Left colon (tissue), 2 donors: Measurements from ENCODE around the gene OR2L2. TPM values are rescaled to one million over a fixed set of nuclear protein-coding genes. Genes with fewer than 3 reads are reported as not detected.
"Not testable (repeated sequence)": the region's sequence is repeated elsewhere in the genome, so short reads cannot be mapped to it uniquely, and the experiment has no call there.

Experiments used
- ATAC-seq: fragments of 200-7000 bp; cut with Tn5 transposase; one replicate; pipeline ENCODE4 v1.9.1; 2020; ENCODE audit warnings: mild to moderate bottlenecking, moderate library complexity
- DNase-seq, 2 donors: peaks; one replicate each; pipeline ENCODE4 v3.0.0-alpha.2; 2020
- intact Hi-C, 2 donors: fragments of 100-400 bp; cut with DNase I in 1 of 2; cut with micrococcal nuclease in 1 of 2; formaldehyde crosslinking; loops; one replicate each; pipeline versions ENCODE4 v1.11.2 to v1.14.0; 2022; cut with DNase I, micrococcal nuclease
- long read RNA-seq: library from polyadenylated mRNA; unstranded; transcript quantifications from one replicate; pipeline ENCODE4 v2.0.0, GENCODE V29; 2021
- total RNA-seq, 2 donors: library from RNA; stranded (reverse); fragmentation: NEBNext Ultra II Directional; extraction: Animal tissue kit (Norgen Biotek cat#: 25700); gene quantifications; one replicate each; pipeline ENCODE4 v1.2.1, GENCODE V29; 2021
- donor health status: DM: no; HTN: no; CAD: no.
- donor health status: DM: yes; HTN: yes; CAD: no.

The OR2L2 gene, protein sequence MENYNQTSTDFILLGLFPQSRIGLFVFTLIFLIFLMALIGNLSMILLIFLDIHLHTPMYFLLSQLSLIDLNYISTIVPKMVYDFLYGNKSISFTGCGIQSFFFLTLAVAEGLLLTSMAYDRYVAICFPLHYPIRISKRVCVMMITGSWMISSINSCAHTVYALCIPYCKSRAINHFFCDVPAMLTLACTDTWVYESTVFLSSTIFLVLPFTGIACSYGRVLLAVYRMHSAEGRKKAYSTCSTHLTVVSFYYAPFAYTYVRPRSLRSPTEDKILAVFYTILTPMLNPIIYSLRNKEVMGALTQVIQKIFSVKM
- under 1 TPM in 1 of 2 donors, not detected in 1; 0.15 TPM for total RNA-seq
- long read RNA-seq, result 0 reads

DNA sequence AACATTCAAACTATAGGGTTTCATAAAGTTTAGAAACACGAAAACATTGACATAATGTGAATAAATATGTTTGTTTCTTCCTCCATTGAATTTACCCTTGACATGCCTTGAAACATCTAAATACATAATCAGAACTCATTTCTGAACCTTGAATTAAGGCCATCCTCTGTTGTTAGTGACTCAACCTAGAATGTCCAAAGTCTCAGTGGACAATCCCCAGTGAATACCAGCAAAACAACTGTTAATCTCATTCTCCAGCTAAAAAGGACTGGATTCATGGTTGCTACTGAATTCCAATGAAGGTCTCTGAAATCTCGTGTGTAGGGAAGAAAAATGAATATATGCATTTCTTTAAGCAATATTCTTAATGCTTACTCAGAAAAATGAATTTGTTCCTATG lies at the start of gene OR2L2:
Gene OR2L2, plus strand, starts transcription at position 301 of the 400 bp plus-strand sequence. CDS start 8,198 bp downstream, outside the sequence.
- intact Hi-C loops, result no loop called here
- DNase-seq, result no peak
- ATAC-seq, result no peak

DNA sequence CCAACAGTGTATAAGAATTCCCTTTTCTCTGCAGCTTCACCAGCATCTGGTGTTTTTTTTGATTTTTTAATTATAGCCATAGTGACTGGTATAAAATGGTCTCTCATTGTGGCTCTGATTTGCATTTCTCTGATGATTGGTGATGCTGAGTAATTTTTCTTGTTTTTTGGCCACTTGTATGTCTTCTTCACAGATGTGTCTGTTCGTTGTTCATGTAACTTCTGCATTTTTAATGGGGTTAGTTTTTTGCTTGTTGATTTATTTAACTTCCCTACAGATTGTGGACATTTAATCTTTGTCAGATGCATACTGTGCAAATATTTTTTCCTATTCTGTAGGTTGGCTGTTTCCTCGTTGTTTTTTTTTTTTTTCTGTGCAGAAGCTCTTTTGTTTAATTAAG lies 36.9 kb upstream of the OR2L2 start:
- DNase-seq (no peak), ATAC-seq (no peak)
- intact Hi-C loops, result no loop called here

DNA sequence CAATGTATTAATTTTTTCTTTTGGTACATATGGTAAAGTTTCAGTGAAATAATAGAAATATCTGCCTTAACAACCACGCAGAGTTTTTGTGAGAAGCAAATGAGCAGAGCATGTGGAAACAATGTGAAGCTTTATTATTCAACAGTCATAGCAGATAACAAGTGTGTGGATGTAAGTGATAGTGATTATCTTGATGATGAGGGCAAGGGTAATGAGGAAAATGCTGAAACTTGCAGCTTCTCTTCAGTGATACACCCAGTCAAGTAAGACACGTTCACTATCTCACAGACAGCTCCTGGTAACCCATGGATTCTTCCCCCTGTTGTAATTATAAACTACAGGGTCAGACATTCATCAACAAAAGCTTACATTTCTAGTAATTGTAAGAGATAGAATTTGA lies 31.1 kb upstream of the OR2L2 start:
- intact Hi-C loops, result no loop called here
- ATAC-seq, result no peak
- no peak for DNase-seq

DNA sequence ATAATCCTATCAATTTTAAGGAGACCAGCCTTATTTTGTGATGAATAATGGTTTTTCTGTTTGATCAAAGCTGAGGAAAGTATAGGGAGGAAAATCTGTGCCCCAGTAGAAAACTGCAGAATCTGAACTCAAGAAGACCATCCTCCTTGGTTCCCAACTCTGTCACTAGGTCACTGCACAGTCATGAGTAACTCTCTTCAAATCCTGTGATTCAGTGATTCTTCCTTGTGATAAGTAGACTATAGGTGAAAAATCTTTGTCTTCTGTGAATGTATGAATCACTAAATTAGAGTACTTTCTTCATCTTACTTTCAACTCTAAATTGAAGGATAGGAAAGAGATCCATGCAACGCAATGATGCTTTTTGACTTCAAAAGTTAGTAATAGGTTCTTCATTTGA lies 29.7 kb upstream of the OR2L2 start:
- DNase-seq (no peak), ATAC-seq (no peak)
- intact Hi-C loops, result no loop called here

DNA sequence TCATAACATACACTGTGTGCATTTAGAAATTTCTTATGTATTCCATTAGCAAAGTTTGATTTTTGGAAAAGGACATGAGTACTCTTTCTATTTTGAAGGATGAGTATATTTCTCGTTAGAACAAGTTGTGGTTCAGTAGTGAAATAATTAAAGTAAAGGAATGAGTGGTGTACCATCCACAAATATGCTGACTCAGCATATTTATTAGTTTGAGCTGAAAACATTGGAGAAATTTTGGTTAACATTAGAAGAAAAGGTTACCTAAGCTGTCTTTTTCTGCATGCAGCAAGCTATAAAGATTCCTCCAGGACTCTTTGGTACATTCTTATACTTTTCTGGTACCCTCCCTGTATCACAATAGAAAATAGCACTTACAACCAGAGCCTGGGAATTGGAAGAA lies 22.1 kb upstream of the OR2L2 start:
- no peak for ATAC-seq
- intact Hi-C loops, result no loop called here
- no peak for DNase-seq

DNA sequence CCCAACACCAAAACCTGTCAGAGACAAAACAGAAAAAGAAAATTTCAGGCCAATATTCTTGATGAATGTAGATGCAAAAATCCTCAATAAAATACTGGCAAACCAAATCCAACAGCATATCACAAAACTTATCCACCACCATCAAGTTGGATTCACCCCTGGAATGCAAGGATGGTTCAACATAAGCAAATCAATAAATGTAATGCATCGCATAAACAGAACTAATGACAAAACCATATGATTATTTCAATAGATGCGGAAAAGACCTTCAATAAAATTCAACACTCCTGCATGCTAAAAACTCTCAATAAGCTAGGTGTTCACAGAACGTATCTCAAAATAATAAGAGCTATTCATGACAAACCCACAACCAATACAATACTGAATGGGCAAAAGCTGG lies 20.2 kb upstream of the OR2L2 start:
- no peak for DNase-seq
- intact Hi-C loops, result no loop called here
- ATAC-seq, result no peak

DNA sequence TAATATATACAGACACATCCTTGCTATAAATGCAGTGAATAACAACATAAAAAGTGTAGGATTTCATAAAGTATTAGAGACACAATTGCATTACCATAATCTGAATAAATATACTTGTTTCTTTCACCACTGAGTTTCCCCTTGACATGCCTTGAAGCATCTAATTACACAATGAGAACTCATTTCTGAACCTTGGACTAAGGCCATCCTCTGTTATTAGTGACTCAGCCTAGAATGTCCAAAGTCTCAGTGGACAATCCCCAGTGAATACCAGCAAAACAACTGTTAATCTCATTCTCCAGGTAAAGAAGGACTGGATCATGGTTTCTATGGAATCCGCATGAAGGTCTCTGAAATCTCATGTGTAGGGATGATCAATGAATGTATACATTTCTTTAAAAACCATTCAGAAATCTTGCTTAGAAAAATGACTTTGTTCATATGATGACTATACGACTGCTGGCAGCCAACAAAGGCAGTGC lies 16.6 kb upstream of the OR2L2 start, which contains the start of gene OR2L5:
Gene OR2L5, plus strand, starts transcription at position 432 of the 482 bp plus-strand sequence. CDS start 8,288 bp downstream, outside the sequence.
- DNase-seq, result no peak
- no peak for ATAC-seq
- intact Hi-C loops, result no loop called here

DNA sequence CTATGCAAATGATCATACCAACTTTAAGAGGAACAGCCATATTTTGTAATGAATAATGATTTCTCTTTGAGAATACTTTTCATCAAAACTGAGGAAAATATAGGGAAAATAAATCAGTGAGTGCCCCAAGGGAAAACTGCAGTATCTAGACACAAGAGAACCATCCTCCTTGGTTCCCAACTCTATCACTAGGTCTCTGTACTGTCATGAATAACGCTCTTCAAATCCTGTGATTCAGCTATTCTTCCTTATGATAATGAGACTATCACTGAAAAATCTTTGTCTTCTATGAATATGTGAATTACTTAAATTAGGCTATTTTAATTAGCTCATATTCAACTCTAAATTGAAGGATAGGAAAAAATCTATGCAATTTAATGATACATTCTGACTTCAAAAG lies 14.1 kb upstream of the OR2L2 start:
- ATAC-seq (no peak), DNase-seq (no peak)
- intact Hi-C loops, result no loop called here

DNA sequence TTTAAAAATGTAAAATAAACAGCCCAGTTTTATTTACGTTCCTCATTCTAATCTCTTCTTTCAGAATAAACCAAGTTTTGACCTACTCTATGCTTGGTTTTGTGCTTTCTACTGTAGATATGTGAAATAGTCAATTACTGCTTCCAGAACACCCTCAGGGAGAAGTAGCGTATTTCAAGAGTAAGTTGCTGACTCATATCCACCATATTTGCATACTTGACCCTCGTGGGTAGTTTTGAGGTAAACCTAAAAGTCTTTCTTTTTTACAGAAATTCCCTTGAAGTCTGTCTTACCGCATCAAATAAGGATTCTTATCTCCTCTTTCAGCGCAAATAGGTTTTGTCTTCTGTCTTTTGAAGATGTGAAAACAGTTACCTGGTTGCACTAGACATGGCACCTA lies 15.3 kb downstream of the OR2L2 start:
- intact Hi-C loops, result no loop called here
- DNase-seq (no peak), ATAC-seq (no peak)

DNA sequence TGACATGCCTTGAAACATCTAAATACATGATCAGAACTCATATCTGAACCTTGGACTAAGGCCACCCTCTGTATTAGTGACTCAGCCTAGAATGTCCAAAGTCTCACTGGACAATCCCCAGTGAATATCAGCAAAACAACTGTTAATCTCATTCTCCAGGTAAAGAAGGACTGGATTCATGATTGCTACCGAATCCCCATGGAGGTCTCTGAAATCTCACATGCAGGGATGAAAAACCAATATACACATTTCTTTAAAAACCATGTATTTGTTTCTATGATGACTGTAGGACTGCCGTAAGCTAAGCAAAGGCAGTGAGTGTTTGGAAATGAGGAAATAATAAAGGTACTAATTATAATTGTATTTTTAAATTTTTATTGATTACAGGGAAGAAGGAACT lies 16.7 kb downstream of the OR2L2 start, which contains the start of gene OR2L3:
Gene OR2L3, plus strand, starts transcription at position 301 of the 400 bp plus-strand sequence. CDS start 13,846 bp downstream, outside the sequence.
- ATAC-seq (no peak), DNase-seq (no peak)
- intact Hi-C loops, result no loop called here

DNA sequence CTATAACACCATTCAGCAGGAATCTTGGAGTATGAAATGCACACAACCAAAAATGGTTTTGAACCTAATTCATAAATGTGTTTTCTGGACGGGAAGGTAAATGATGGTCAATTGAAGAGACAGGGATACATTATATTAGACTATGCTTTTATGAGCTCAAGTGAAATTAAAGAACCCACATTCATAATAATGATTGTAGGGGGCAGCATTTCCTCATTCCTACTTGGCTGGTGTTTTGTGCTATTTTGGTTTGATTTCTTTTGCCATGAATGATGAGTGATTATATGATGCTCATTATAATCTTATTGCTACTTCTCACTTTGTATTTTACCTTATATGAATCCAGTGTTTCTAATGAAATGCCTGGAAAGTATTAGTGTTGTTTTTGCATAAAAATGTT lies 17.1 kb downstream of the OR2L2 start:
- ATAC-seq (no peak), DNase-seq (no peak)
- intact Hi-C loops, result no loop called here

DNA sequence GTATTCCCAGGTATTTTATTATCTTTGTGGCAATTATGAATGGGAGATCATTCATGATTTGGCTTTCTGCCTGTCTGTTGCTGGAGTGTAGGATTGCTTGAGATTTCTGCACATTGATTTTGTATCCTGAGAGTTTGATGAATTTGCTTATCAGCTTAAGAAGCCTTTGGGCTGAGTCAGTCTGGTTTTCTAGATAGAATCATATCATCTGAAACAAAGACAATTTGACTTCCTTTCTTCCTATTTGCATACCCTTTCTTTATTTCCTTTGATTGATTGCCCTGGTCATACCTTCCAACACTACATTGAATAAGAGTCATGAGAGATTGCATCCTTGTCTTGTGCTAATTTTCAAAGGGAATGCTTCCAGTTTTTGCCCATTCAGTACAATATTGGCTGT lies 24.8 kb downstream of the OR2L2 start:
- intact Hi-C loops, result no loop called here
- no peak for ATAC-seq
- DNase-seq, result no peak

DNA sequence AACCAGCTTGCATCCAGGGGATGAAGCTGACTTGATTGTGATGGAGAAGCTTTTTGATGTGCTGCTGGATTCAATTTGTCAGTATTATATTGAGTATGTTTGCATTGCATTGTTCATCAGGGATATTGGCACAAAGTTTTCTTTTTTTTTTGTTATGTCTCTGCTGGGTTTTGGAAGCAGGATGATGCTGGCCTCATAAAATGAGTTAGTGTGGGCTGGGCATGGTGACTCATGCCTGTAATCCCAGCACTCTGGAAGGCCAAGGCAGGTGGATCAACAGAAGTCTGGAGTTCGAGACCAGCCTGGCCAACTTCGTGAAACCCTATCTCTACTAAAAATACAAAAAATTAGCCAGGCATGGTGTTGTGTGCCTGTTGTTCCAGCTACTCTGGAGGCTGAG lies 25.4 kb downstream of the OR2L2 start:
- intact Hi-C loops, result no loop called here
- ATAC-seq (no peak), DNase-seq (no peak)

DNA sequence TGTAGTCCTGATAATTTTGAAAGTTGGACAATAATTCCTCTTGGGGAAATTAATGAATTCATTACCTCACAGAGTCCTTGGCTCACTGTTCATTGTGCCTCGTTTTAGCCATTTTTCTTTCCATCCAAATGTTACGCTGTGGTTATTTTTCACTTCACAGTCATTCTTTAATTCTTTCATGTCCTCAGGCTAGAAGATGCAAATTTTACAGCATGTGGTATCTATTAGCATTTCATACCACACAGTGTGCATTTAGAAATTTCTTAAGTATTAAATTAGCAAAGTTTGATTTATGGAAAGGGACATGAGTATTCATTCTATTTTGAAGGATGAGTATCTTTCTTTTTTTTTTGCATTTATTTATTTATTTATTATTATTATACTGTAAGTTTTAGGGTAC lies 35.2 kb downstream of the OR2L2 start:
- no peak for ATAC-seq
- intact Hi-C loops, result no loop called here

DNA sequence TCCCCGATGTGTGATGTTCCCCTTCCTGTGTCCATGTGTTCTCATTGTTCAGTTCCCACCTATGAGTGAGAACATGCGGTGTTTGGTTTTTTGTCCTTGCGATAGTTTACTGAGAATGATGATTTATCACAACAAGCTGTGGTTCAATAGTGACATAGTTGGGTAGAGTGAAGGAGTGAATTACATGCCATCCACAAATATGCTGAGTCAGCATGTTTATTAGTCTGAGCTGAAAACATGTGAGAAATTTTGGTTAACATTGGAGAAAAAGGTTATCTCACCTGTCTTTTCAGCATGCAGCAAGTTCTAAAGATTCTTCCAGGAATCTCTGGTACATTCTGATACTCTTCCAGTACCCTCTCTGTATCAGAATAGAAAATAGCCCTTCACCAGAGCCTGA lies 35.7 kb downstream of the OR2L2 start:
- intact Hi-C loops, result no loop called here
- ATAC-seq (no peak), DNase-seq (no peak)

More for the DNA sequence above, 35.2 kb downstream of the OR2L2 start:
- no peak for DNase-seq

DNA sequence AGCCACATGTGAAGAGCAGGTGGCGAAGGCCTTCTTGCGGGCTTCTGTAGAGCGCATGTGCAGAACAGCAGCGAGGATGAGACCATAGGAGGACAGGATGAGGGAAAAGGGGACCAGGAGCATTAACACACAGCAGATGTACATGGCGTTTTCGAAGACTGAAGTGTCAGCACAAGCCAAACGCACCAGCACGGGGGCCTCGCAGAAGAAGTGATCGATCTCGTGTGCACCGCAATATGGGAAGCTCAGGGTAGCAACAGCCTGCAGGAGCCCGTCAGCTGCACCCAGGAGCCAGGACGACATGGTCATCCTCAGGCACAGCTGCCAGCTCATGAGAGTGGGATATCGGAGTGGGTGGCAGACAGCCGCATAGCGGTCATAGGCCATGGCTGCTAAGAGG lies 54.0 kb downstream of the OR2L2 start:
- intact Hi-C loops, ATAC-seq, DNase-seq: not testable (repeated sequence)

Other genes starting within 250 kb of the OR2L2 start
- not detected for gene OR14A16, start 206.0 kb upstream of the OR2L2 start, total RNA-seq
- gene OR11L1, start 188.2 kb upstream of the OR2L2 start, total RNA-seq, result not detected
- 1 to 10 TPM; 3.9 to 4.2 TPM for gene TRIM58, start 172.9 kb upstream of the OR2L2 start, total RNA-seq
- 1 to 10 TPM; 1.0 to 1.1 TPM for gene OR2W3, start 134.5 kb upstream of the OR2L2 start, total RNA-seq
- under 1 TPM in 1 of 2 donors, not detected in 1; 0.27 TPM for gene OR2T8, start 109.8 kb upstream of the OR2L2 start, total RNA-seq
- gene OR2AJ1, start 105.2 kb upstream of the OR2L2 start, total RNA-seq, result not detected
- gene OR2L8, start 81.2 kb upstream of the OR2L2 start, total RNA-seq, result not detected
- not detected for gene OR2AK2, start 64.8 kb upstream of the OR2L2 start, total RNA-seq
- gene OR2L5, start 16.4 kb upstream of the OR2L2 start, total RNA-seq, result not detected
- not detected for gene OR2L3, start 16.8 kb downstream of the OR2L2 start, total RNA-seq
- gene OR2L13, start 65.1 kb downstream of the OR2L2 start, total RNA-seq, result not detected
- not detected for gene OR2M5, start 115.1 kb downstream of the OR2L2 start, total RNA-seq
- gene OR2M2, start 144.8 kb downstream of the OR2L2 start, total RNA-seq, result not detected
- not detected for gene OR2M3, start 167.2 kb downstream of the OR2L2 start, total RNA-seq
- not detected for gene OR2M4, start 201.3 kb downstream of the OR2L2 start, total RNA-seq
- gene OR2T33, start 247.9 kb downstream of the OR2L2 start, total RNA-seq, result not detected